Panc1 (cell line): ENCODE data around the gene BBX. TPM values are rescaled to one million over a fixed set of nuclear protein-coding genes. Genes with fewer than 3 reads are reported as not detected.

ENCODE experiments used
- ATAC-seq: fragments of 200-7000 bp; cut with Tn5 transposase; 2 replicates; pipeline ENCODE4 v1.9.1; 2020; ENCODE audit warnings: mild to moderate bottlenecking, moderate library complexity
- BruUV-seq: library from RNA; stranded (reverse); fragments of 400-500 nt; replicated peaks from 2 replicates; lab custom pipeline; 2021; lab: Mats Ljungman, UMichigan
- CTCF ChIA-PET: fragments of 300-600 bp; sonication (Branson Sonifier 250); formaldehyde crosslinking; loops from one replicate; lab custom pipeline; 2022; ENCODE audit warnings: antibody characterized with exemption; lab: Charles Lee
- POLR2A ChIA-PET: fragments of 300-600 bp; sonication (Branson Sonifier 250); formaldehyde crosslinking; loops from one replicate; lab custom pipeline; 2022; ENCODE audit warnings: antibody characterized with exemption; lab: Charles Lee
- DNase-seq: peaks from one replicate; pipeline ENCODE4 v3.0.0-alpha.2; 2010; ENCODE audit warnings: low read depth, low spot score
- H3K27ac ChIP-seq: 2 replicates; pipeline ENCODE4 v1.5.1; 2011; ENCODE audit warnings: mild to moderate bottlenecking, low read length, inconsistent platforms
- H3K27me3 ChIP-seq: fragments of 200-500 bp; sonication (Bioruptor generic); 2 replicates; pipeline ENCODE4 v1.6.0; 2014; ENCODE audit warnings: low read length, inconsistent platforms; ENCODE audit not compliant: control insufficient read depth, insufficient read depth
- H3K36me3 ChIP-seq: fragments of 200-500 bp; sonication (Bioruptor generic); 2 replicates; pipeline ENCODE4 v1.5.1; 2014; ENCODE audit warnings: inconsistent platforms, mild to moderate bottlenecking, low read length, moderate library complexity; ENCODE audit not compliant: control insufficient read depth, insufficient read depth
- H3K4me1 ChIP-seq: 2 replicates; pipeline ENCODE4 v1.5.1; 2011; ENCODE audit warnings: inconsistent platforms, mild to moderate bottlenecking, low read length, moderate library complexity; ENCODE audit not compliant: control insufficient read depth, insufficient read depth
- H3K4me3 ChIP-seq, 2 experiments: 2 replicates each; pipeline ENCODE4 v1.5.1; 2011 to 2012; ENCODE audit warnings: low read depth in 2 of 2, low read length in 2 of 2, mild to moderate bottlenecking in 2 of 2, inconsistent platforms in 1 of 2, moderate library complexity in 1 of 2
- H3K9me3 ChIP-seq: fragments of 200-500 bp; sonication (Bioruptor generic); 2 replicates; pipeline ENCODE4 v1.5.1; 2014; ENCODE audit warnings: low read depth, mild to moderate bottlenecking, inconsistent platforms, low read length, moderate library complexity; ENCODE audit not compliant: control insufficient read depth, insufficient read depth
- POLR2AphosphoS5 ChIP-seq: IDR thresholded peaks from 2 replicates; pipeline ENCODE4 v1.6.1; 2012; ENCODE audit warnings: mild to moderate bottlenecking, low read depth, low read length, moderate library complexity
- SIN3A ChIP-seq: IDR thresholded peaks from 2 replicates; pipeline ENCODE4 v1.6.1; 2012; ENCODE audit warnings: low read depth, mild to moderate bottlenecking, low read length, moderate library complexity, borderline replicate concordance; ENCODE audit not compliant: insufficient read depth
- TCF7L2 ChIP-seq: IDR thresholded peaks from 2 replicates; pipeline ENCODE4 v1.6.1; 2011; ENCODE audit warnings: mild to moderate bottlenecking, low read depth, low read length, inconsistent platforms
- in situ Hi-C: cut with HindIII; loops from 2 replicates; pipeline ENCODE4 v1.10.0; 2016; ENCODE audit warnings: low sequenced_read_pairs, low pct_unique_long_range_greater_than_20kb
- intact Hi-C: fragments of 100-400 bp; cut with micrococcal nuclease; formaldehyde crosslinking; loops from one replicate; pipeline ENCODE4 v1.10.0; 2022; ENCODE audit not compliant: unreplicated experiment
- total RNA-seq: library from RNA; stranded (reverse); gene quantifications from one replicate; pipeline ENCODE4 v1.2.1, GENCODE V29; 2021; ENCODE audit not compliant: unreplicated experiment
- TF ChIP-seq, protein P1 (sequence below): fragments of 450-650 bp; IDR thresholded peaks from 2 replicates; pipeline ENCODE4 v1.5.1; 2017; ENCODE audit warnings: mild to moderate bottlenecking
- TF ChIP-seq, protein P2 (sequence below), 2 experiments: IDR thresholded peaks; 2 replicates each; pipeline ENCODE4 v1.6.1; 2011 to 2012; ENCODE audit warnings: low read depth in 2 of 2, control low read depth in 1 of 2, low read length in 1 of 2, mild to moderate bottlenecking in 1 of 2, moderate library complexity in 1 of 2; ENCODE audit not compliant: insufficient read depth in 1 of 2

BBX gene
- total RNA-seq, 1 experiment from 2014 or later, result 28.5 TPM

DNA sequence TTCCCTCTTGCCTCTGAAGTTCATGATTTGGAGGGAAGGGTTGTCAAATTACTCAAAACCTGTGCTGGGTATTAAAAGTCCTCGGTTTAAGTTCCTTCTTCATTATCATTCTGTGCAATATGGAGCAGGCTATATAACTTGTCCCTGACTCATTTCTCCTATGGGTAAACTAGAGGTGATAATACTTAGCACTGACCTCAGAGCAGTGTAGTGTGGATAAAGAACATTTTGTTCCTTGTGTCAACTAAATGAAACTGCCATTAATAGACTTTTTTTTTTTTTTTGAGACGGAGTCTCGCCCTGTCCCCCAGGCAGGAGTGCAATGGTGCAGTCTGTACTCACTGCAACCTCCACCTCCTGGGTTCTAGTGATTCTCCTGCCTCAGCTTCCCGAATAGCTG is 2.2 kb upstream of the BBX start:
- CTCF ChIA-PET, result no interaction called here
- in situ Hi-C loops (no loop called here), intact Hi-C loops (loop anchor here (5.0 kb wide), 1 partner anchor 283 kb away; no protein-coding TSS in a partner anchor)
- BruUV-seq, result no TSS peak
- Histone ChIP-seq H3K9me3 (no peaks in the 10 kb centered on the region), H3K4me1 (peaks cover 4% of the 10 kb centered on the region), H3K27me3 (peaks cover 9% of the 10 kb centered on the region), H3K4me3 (no peak overlapping the region), H3K27ac (no peak overlapping the region), H3K36me3 (no peaks in the 10 kb centered on the region; the same call in 1 of the 2 replicates)
- no peak for TF ChIP-seq TCF7L2
- no peak for TF ChIP-seq SIN3A
- TF ChIP-seq POLR2AphosphoS5, result no peak
- TF ChIP-seq, protein P1, sequence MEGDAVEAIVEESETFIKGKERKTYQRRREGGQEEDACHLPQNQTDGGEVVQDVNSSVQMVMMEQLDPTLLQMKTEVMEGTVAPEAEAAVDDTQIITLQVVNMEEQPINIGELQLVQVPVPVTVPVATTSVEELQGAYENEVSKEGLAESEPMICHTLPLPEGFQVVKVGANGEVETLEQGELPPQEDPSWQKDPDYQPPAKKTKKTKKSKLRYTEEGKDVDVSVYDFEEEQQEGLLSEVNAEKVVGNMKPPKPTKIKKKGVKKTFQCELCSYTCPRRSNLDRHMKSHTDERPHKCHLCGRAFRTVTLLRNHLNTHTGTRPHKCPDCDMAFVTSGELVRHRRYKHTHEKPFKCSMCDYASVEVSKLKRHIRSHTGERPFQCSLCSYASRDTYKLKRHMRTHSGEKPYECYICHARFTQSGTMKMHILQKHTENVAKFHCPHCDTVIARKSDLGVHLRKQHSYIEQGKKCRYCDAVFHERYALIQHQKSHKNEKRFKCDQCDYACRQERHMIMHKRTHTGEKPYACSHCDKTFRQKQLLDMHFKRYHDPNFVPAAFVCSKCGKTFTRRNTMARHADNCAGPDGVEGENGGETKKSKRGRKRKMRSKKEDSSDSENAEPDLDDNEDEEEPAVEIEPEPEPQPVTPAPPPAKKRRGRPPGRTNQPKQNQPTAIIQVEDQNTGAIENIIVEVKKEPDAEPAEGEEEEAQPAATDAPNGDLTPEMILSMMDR, result no peak
- TF ChIP-seq, protein P2, sequence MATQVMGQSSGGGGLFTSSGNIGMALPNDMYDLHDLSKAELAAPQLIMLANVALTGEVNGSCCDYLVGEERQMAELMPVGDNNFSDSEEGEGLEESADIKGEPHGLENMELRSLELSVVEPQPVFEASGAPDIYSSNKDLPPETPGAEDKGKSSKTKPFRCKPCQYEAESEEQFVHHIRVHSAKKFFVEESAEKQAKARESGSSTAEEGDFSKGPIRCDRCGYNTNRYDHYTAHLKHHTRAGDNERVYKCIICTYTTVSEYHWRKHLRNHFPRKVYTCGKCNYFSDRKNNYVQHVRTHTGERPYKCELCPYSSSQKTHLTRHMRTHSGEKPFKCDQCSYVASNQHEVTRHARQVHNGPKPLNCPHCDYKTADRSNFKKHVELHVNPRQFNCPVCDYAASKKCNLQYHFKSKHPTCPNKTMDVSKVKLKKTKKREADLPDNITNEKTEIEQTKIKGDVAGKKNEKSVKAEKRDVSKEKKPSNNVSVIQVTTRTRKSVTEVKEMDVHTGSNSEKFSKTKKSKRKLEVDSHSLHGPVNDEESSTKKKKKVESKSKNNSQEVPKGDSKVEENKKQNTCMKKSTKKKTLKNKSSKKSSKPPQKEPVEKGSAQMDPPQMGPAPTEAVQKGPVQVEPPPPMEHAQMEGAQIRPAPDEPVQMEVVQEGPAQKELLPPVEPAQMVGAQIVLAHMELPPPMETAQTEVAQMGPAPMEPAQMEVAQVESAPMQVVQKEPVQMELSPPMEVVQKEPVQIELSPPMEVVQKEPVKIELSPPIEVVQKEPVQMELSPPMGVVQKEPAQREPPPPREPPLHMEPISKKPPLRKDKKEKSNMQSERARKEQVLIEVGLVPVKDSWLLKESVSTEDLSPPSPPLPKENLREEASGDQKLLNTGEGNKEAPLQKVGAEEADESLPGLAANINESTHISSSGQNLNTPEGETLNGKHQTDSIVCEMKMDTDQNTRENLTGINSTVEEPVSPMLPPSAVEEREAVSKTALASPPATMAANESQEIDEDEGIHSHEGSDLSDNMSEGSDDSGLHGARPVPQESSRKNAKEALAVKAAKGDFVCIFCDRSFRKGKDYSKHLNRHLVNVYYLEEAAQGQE (IDR thresholded peaks at IDR 0.05; ENCODE audit: insufficient read depth in 1 of 2, low read depth in 2 of 2, low read length in 1 of 2), result no peak
- POLR2A ChIA-PET, result no interaction called here
- DNase-seq, result no peak
- ATAC-seq, result no peak

DNA sequence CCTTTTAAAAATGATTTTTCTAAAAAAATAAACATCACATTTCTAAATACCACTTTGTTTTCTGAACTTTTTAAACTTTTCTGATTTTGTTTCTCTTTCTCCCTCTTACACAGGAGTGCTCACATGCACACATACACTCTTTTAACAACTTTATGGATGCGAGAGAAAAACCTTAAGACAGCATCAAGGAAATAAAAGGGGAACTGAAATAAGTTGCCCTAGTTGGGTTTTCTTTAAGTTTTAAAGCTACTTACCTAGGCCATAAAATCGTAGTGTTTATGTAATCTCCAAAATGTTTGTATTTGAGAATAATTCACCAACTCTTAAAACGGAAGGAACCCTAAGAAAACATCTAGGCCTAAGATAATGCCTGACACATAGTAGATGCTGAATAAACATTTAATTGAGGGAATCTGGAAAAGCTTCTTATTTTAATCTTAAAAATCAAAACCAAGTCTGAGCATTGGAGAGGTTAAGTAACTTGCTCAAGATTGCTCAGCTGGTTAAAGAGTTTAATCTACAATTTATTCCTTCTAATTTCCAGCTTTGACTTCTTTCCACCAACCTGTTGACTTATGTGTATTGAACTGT is 1.2 kb upstream of the BBX start:
- no TSS peak for BruUV-seq
- H3K27ac ChIP-seq, result no peak overlapping the region
- no peak for DNase-seq
- intact Hi-C loops, result loop anchor here (2.0 to 5.0 kb wide), 2 partner anchors 89 to 284 kb away; no protein-coding TSS in a partner anchor
- H3K36me3 ChIP-seq, result no peaks in the 10 kb centered on the region; the same call in none of the 2 replicates
- ChIA-PET POLR2A (no interaction called here), CTCF (no interaction called here)
- no peaks in the 10 kb centered on the region for H3K9me3 ChIP-seq
- H3K4me3 ChIP-seq, result no peak overlapping the region
- TF ChIP-seq SIN3A (no peak), TCF7L2 (no peak), POLR2AphosphoS5 (no peak)
- TF ChIP-seq, protein P2 (IDR thresholded peaks at IDR 0.05; ENCODE audit: insufficient read depth in 1 of 2, low read depth in 2 of 2, low read length in 1 of 2), result no peak
- TF ChIP-seq, protein P1, result no peak
- H3K27me3 ChIP-seq, result peaks cover 8% of the 10 kb centered on the region; the same call in 1 of the 2 replicates
- in situ Hi-C loops, result no loop called here
- peaks cover 4% of the 10 kb centered on the region for H3K4me1 ChIP-seq
- no peak for ATAC-seq
